Spleen (tissue), 11 donors: ENCODE data around the gene OR6X1. TPM values are rescaled to one million over a fixed set of nuclear protein-coding genes. Genes with fewer than 3 reads are reported as not detected.

Source experiments
- DNase-seq: peaks from one replicate; pipeline ENCODE4 v3.0.0-alpha.2; 2020
- H3K27ac ChIP-seq, 8 donors: fragments of 200-600 bp; sonication (generic) in 7 of 8; 1 replicate in 4 of 8; 2 replicates in 4 of 8; pipeline versions ENCODE4 v1.5.0 to v1.8.0; 2016 to 2021; ENCODE audit warnings: inconsistent platforms in 4 of 8, mild to moderate bottlenecking in 4 of 8, moderate library complexity in 1 of 8
- H3K27me3 ChIP-seq, 7 donors: fragments of 200-600 bp; sonication (generic) in 6 of 7; replicated peaks in 1 of 7; 1 replicate in 4 of 7; 2 replicates in 3 of 7; pipeline versions ENCODE4 v1.5.0 to v1.8.0; 2016 to 2021; ENCODE audit warnings: inconsistent platforms in 3 of 7, mild to moderate bottlenecking in 1 of 7
- H3K36me3 ChIP-seq, 6 donors: fragments of 200-600 bp; sonication (generic) in 5 of 6; 1 replicate in 4 of 6; 2 replicates in 2 of 6; pipeline versions ENCODE4 v1.5.0 to v1.8.0; 2016 to 2021; ENCODE audit warnings: inconsistent platforms in 2 of 6
- H3K4me1 ChIP-seq, 6 donors: fragments of 200-600 bp; sonication (generic) in 5 of 6; 1 replicate in 3 of 6; 2 replicates in 3 of 6; pipeline versions ENCODE4 v1.5.0 to v1.8.0; 2016 to 2021; ENCODE audit warnings: inconsistent platforms in 3 of 6
- H3K4me3 ChIP-seq, 8 donors: fragments of 200-600 bp; sonication (generic) in 7 of 8; 1 replicate in 4 of 8; 2 replicates in 4 of 8; pipeline versions ENCODE4 v1.5.0 to v1.8.0; 2016 to 2021; ENCODE audit warnings: inconsistent platforms in 4 of 8, mild to moderate bottlenecking in 4 of 8, moderate library complexity in 2 of 8
- H3K9me3 ChIP-seq, 8 donors: fragments of 200-600 bp; sonication (generic) in 7 of 8; 1 replicate in 4 of 8; 2 replicates in 4 of 8; pipeline versions ENCODE4 v1.5.0 to v1.8.0; 2016 to 2021; ENCODE audit warnings: inconsistent platforms in 4 of 8
- POLR2A ChIP-seq, 3 donors: fragments of 450-650 bp; IDR thresholded peaks; one replicate each; pipeline ENCODE4 v1.5.1; 2017; ENCODE audit warnings: antibody characterized with exemption in 3 of 3, mild to moderate bottlenecking in 1 of 3
- POLR2AphosphoS5 ChIP-seq, 3 donors: sonication (generic); formaldehyde crosslinking; IDR thresholded peaks; one replicate each; pipeline ENCODE4 v1.5.1; 2017; ENCODE audit warnings: antibody characterized with exemption in 3 of 3
- WGBS, 5 donors: extraction: QIAGEN DNeasy Blood & Tissue Kit in 3 of 5; methylation state at CpG; one replicate each; pipeline versions ENCODE4 v1.1.5 to v1.1.7; 2013 to 2018; 5-methylcytosine and 5-hydroxymethylcytosine counted together
- intact Hi-C: fragments of 100-400 bp; cut with DNase I; formaldehyde crosslinking; loops from one replicate; pipeline ENCODE4 v1.15.0; 2023; ENCODE audit warnings: low total_unique reads
- polyA plus RNA-seq, 3 donors: library from polyadenylated mRNA; stranded (reverse); fragments of 200-250 nt; gene quantifications; one replicate each; pipeline ENCODE4 v1.2.1, GENCODE V29; 2013
- total RNA-seq, 7 donors: library from RNA; depleted of rRNA in 3 of 7; stranded (reverse); fragments of >200 nt in 3 of 7; fragmentation: NEBNext Ultra II Directional in 4 of 7; extraction: Animal tissue kit (Norgen Biotek cat#: 25700) in 4 of 7; gene quantifications; one replicate each; pipeline versions ENCODE4 v1.1.0 to v1.2.1, GENCODE V29; 2016 to 2021
- TF ChIP-seq, protein P1 (sequence below), 11 experiments: fragments of 200-600 bp in 7 of 11; fragments of 450-650 bp in 4 of 11; sonication (generic) in 4 of 11; IDR thresholded peaks in 8 of 11; conservative IDR thresholded peaks in 3 of 11; 1 replicate in 7 of 11; 2 replicates in 4 of 11; pipeline versions ENCODE4 v1.4.0 to v1.8.0; 2016 to 2021; ENCODE audit warnings: antibody characterized with exemption in 11 of 11, inconsistent platforms in 4 of 11, mild to moderate bottlenecking in 1 of 11
- donor health status: healthy with polysubstance abuse.
- donor health status: DM: no; HTN: no; CAD: no; lungs with moderate emphysema.
- donor health status: DM: no; HTN: no; CAD: no.
- donor health status: Bipolar disorder and iron deficiency.
- donor health status: healthy.
- donor health status: DM: no; HTN: no; CAD: no.
- donor health status: DM: yes; HTN: yes; CAD: no.

Gene OR6X1
- total and polyA plus RNA-seq, 10 donors, result not detected

DNA sequence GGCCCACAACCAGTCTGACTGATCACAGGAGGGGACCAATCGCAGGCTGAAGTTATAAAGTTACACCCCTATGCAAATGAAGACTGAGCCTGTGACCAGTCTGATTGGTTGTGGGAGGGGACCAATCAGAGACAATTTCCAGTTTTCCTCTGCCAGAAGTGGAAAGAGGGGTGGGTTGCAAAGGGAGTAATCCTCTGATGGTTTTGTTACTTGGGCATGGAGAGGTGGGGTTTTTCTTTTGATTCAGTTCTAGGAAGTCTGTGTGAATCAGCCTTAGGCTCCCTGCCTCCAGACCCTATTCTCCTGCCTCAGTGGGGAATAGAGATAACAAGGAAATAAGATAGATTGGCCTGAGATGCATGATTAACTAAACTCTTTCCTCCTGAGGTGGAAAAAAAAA lies 41.9 kb upstream of the OR6X1 start:
- Histone ChIP-seq H3K36me3 (no peaks in the 10 kb centered on the region), H3K27ac (no peak overlapping the region), H3K27me3 (no peaks in the 10 kb centered on the region), H3K9me3 (peaks cover 0 to 6% (median under 1%) of the 10 kb centered on the region in 8 donors), H3K4me1 (no peaks in the 10 kb centered on the region), H3K4me3 (no peak overlapping the region)
- 88 to 100% (median 95%) methylated on average over 1 of the region's 1 CpG for WGBS, 5 donors
- no peak for TF ChIP-seq POLR2A (IDR thresholded peaks at IDR 0.05)
- no peak for DNase-seq
- intact Hi-C loops, result no loop called here

DNA sequence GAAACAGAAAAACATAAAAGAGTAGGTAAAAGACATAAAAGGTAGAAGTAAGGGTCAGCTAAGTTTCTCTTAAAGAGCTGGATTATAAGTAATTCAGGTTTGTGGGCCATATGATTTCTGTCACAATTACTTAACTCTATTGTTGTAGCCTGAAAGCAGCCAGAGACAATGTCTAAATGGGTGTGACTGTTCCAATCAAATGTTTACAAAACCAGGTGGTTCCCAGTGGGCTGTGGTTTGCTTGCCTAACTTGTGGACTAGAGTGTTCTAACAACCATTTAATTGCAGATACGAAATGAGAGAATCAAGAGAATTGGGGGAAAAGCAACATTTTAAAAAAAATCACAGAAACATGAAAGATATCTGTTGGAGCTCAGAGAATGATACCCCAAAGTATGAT lies 29.2 kb upstream of the OR6X1 start:
- Histone ChIP-seq H3K4me3 (no peak overlapping the region), H3K36me3 (no peaks in the 10 kb centered on the region), H3K9me3 (peaks cover 0 to 6% (median 0%) of the 10 kb centered on the region in 8 donors), H3K27me3 (peaks cover 0 to 4% (median 0%) of the 10 kb centered on the region in 7 donors), H3K4me1 (no peaks in the 10 kb centered on the region), H3K27ac (no peak overlapping the region)
- DNase-seq, result no peak
- intact Hi-C loops, result no loop called here
- TF ChIP-seq POLR2A (IDR thresholded peaks at IDR 0.05) (no peak), POLR2AphosphoS5 (IDR thresholded peaks at IDR 0.05) (no peak)
- TF ChIP-seq, protein P1, sequence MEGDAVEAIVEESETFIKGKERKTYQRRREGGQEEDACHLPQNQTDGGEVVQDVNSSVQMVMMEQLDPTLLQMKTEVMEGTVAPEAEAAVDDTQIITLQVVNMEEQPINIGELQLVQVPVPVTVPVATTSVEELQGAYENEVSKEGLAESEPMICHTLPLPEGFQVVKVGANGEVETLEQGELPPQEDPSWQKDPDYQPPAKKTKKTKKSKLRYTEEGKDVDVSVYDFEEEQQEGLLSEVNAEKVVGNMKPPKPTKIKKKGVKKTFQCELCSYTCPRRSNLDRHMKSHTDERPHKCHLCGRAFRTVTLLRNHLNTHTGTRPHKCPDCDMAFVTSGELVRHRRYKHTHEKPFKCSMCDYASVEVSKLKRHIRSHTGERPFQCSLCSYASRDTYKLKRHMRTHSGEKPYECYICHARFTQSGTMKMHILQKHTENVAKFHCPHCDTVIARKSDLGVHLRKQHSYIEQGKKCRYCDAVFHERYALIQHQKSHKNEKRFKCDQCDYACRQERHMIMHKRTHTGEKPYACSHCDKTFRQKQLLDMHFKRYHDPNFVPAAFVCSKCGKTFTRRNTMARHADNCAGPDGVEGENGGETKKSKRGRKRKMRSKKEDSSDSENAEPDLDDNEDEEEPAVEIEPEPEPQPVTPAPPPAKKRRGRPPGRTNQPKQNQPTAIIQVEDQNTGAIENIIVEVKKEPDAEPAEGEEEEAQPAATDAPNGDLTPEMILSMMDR (IDR thresholded peaks at IDR 0.05 in 8 of 11, conservative IDR thresholded peaks at IDR 0.05 in 3 of 11), result no peak
- 64 to 86% (median 71%) methylated on average over 1 of the region's 1 CpG for WGBS, 5 donors

DNA sequence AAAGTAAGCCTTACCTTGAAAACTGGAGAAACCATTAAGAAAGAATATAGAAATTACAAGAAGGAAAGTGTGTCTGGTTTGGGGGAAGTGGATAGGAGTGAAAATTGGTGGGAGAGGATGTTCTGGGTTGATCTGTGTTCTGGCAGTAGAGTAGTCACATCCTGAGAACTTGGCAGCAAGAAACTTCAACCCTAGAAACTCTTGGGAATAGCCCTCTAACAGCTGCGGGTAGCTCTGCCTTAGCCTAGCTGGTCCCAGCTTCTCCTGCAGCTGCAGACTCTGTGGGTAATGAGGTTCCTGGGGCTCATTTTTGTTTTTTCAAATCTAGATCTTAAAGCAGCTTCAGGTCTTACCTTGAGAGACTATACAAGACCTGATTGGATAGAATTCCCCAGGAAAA lies 24.2 kb upstream of the OR6X1 start:
- Histone ChIP-seq H3K36me3 (no peaks in the 10 kb centered on the region), H3K27me3 (peaks cover 0 to 4% (median 0%) of the 10 kb centered on the region in 7 donors), H3K27ac (no peak overlapping the region), H3K4me3 (no peak overlapping the region), H3K4me1 (no peaks in the 10 kb centered on the region), H3K9me3 (no peaks in the 10 kb centered on the region)
- WGBS, 5 donors, result 86 to 94% (median 90%) methylated on average over 1 of the region's 1 CpG
- intact Hi-C loops, result no loop called here
- TF ChIP-seq, protein P1 (IDR thresholded peaks at IDR 0.05 in 8 of 11, conservative IDR thresholded peaks at IDR 0.05 in 3 of 11), result no peak
- TF ChIP-seq POLR2AphosphoS5 (IDR thresholded peaks at IDR 0.05), result no peak
- no peak for TF ChIP-seq POLR2A (IDR thresholded peaks at IDR 0.05)
- no peak for DNase-seq

DNA sequence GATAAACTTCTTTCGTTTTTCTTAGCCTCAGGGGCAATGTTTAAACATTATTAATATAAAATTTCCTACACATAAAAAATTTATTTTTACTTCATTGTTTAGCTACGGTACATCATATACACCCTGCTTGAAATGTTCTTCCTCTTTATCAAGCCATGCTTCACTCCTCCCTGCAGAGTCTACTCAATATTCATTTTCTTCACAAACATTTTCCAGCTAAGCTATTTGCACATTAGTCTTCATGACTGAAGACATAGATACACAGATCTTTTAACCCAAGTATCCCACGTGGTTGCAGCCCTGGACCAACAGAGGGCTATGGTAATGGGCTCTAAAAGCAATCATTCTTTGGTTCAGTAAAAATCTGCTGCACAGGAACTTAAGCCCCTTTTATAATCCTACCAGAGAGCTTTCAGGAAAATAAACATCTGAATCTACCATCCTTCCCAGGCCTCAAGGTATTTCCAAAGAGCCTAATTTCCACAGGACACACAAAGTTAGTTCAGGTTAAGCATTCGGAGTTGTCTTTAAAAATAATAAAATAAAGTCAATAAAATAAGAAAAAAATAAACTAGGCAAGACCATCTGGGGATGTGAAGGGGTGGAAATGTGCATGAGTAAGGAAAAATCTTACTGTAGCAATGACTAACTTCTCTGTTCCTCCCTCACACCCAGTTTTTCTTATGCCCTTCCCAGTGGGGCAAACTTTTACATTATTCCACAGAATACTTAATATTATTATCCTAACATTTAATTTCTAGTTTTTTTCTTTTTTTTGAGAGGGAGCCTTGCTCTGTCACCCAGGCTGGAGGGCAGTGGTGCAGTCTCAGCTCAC lies 21.6 kb upstream of the OR6X1 start:
- Histone ChIP-seq H3K9me3 (peaks cover 0 to 3% (median 0%) of the 10 kb centered on the region in 8 donors), H3K36me3 (no peaks in the 10 kb centered on the region), H3K27me3 (peaks cover 0 to 4% (median 0%) of the 10 kb centered on the region in 7 donors), H3K4me3 (no peak overlapping the region), H3K27ac (no peak overlapping the region), H3K4me1 (no peaks in the 10 kb centered on the region)
- intact Hi-C loops, result no loop called here
- no peak for DNase-seq
- TF ChIP-seq, protein P1 (IDR thresholded peaks at IDR 0.05 in 8 of 11, conservative IDR thresholded peaks at IDR 0.05 in 3 of 11), result no peak
- no peak for TF ChIP-seq POLR2AphosphoS5 (IDR thresholded peaks at IDR 0.05)
- TF ChIP-seq POLR2A (IDR thresholded peaks at IDR 0.05), result no peak
- WGBS, 5 donors, result 48 to 69% (median 57%) methylated on average over 4 of the region's 4 CpGs
